ENCODE measurements around the gene DNAH1. TPM values are rescaled to one million over a fixed set of nuclear protein-coding genes. Genes with fewer than 3 reads are reported as not detected.

Gene DNAH1
- total RNA-seq, 1 donor from 2014 or later, result 3.3 TPM

DNA sequence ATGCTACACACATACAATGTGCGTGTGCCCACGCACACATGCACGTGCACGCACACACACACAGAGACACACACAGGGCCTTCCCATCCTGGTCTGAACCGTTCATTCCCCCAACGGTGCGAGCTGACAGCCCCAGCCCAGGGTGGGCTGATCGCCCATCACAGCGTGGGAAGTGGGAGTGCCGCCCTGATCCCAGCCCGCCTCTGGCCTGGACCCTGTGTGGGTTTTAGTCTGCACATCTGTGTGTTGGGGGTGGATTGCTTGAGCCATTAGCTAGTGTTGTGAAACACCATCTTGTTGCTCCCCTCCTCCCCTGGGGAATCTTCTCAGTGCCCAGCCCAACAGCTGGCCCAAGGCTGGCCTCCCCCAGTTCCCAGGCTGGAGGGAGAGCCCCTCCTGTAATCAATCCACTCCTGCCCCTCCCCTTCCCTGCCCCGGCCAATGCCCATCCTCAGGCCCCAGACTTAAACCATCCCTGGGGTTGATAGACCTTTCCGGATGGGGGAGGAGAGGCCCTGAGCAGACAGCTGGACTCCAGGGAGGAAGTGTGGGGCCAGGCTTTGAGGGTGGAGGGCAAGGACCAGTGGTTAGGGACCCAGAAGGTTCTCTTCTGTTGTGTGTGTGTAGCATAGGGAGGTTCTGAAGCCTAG lies 120.5 kb downstream of the DNAH1 start:
- peak; percentile 94 for DNase-seq

DNA sequence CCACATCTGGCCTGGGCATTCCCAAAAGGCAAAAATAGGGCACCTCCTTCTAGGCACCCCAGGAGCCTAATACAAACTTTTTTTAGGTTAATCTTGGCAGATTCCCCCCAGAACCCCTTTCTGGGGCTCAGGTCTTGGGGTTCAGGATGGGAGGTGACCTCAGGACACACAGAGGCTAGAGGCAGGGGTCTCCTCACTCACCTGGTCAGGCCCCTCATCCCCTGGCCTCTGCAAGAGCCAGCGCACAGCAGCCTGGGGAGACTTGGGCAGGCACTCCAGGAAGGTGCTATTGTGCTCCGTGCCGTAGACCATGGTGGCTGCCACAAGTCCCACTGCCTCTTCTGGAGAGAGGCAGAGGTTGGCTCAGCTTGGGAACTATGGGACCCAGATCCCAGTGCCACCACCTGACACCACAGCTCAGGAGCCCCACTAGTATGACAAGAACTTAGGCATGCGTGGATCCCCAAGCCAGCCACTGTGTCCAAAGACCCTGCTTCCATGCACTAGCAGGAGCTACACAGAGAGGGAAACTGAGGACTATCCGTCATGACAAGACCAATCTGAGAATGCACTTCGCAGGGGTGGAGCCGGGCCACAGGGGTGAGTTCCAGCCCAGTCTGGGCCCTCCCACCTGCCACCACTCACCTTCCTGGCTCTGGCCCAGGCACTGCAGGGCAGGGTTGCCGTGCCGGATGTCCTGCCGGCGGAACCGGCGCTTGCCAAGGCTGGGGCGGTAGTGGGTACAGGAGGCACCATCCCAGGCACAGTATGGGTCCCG lies 121.4 kb downstream of the DNAH1 start:
- no peak for DNase-seq

DNA sequence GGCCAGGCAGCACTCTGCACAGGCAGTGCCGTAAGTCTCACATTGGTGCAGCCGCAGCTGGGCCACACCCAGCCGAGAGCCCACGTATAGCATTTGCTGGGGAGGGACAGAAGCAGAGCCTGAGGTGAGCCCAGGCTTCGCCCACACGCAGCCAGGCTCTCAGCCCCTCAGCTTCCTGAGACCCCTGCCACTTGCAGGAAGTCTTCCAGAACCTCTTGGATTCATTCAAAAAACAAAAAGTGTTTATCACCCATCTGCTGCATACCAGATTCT lies 121.9 kb downstream of the DNAH1 start:
- no peak for DNase-seq

DNA sequence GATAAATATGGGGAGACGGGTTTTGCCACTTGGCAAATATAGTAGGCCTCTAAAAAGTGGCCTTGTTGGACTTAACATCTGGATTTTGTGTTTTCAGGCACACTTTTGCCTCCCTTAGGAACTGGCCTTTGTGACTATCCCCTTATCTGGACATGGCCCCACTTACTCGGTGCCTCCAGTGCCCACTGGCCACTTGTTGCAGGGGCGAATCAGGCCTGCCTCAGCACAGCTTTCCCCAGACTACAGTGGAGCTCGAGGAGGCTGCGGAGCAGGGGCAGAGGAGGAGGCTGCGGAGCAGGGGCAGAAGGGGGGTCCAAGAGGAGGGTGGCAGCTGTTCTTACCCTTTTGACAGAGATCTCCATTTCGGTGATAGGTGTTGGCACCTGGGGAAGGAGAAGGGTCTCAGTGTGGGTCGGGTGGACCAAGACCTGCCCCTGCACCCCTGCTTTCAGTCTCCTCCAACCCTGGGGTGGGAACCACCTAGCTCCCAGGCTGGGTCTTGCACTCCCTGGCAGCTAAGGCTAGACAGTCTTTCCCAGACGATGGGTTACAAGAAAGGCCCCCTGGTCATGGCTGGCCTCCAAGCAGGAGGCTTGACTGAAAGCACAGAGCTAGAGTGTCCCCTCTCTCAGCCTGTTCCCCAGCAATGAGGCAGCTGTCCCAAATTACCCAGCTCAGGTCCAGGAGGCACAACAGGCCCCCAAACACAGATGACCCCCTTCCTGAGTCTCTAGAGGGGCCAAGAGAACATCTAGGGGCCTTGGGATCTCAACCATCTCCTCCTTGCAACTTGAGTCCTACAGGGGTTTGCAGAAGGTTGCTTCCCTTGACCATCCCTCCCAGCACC lies 122.7 kb downstream of the DNAH1 start:
- no peak for DNase-seq

DNA sequence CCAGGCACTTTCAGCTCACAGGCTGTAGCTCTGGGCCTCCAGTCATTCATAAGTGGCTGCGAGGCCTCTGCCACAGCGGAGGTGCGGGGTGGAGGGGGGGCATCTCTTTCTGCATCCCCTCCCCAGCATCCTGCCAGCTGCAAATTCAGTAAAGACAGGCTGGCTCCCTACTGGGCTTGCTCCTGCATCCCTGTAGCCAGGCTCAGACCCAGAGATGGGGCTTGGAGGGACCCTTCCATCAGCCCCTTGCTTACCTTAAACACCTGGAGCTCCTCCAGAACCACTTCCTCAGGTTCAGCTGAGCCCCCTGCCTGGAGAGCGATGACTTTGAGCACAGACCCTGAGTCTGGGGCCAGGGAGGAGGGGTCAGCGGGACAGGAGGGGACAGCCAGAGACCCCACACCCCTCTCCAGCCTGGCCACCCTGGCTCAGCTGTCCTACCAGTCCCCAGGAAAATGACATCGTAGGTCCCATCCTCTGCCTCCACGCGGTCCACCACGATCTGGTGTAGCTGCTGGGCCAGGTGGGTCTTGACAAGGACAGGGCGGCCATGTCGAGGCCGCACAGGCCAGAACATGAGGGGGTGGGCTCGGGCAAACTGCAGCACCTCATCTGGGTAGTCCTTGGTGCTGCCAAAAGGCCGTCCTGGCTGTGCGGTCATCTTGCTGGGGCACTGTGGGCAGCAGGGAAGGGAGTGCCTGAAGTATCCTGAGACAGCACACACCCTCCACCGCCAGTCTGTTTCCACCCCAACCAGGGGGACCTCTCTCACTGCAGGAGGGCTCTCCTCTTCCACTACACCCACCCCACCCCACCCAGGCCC lies 123.5 kb downstream of the DNAH1 start:
- no peak for DNase-seq

DNA sequence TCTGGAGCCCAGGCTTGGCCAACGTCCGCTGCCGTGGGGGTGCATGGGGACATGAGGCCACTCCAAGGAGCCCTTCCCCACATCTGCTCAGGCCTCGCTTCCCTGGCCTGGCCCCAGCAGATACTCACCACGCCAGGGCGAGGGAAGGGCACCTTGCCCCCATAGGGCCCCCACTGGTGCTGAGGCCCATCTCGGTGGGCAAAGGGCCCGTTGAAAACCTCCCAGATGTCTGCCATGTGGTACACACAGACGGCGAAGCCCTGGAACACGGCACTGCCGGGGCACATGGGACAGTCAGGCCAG lies 124.1 kb downstream of the DNAH1 start:
- no peak for DNase-seq

DNA sequence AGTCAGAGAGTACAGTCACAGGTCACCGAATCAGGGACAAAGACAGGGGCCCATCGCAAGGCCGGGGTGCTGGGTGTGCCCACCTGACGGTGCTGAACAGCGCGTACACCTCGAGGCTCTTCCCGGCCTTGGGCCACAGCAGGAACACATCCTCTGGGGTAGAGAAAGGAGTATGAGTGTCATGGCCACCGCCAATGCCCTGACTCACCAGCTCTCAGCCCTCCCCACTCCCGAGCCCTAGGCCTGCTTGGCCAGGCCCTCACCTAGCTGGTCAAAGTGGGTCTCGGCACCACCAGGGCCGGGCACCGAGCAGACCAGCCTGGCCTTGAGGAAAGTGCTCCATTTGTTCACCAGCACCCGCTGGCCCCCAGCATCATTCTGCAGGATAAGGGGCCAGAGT lies 124.6 kb downstream of the DNAH1 start:
- DNase-seq, result no peak

DNA sequence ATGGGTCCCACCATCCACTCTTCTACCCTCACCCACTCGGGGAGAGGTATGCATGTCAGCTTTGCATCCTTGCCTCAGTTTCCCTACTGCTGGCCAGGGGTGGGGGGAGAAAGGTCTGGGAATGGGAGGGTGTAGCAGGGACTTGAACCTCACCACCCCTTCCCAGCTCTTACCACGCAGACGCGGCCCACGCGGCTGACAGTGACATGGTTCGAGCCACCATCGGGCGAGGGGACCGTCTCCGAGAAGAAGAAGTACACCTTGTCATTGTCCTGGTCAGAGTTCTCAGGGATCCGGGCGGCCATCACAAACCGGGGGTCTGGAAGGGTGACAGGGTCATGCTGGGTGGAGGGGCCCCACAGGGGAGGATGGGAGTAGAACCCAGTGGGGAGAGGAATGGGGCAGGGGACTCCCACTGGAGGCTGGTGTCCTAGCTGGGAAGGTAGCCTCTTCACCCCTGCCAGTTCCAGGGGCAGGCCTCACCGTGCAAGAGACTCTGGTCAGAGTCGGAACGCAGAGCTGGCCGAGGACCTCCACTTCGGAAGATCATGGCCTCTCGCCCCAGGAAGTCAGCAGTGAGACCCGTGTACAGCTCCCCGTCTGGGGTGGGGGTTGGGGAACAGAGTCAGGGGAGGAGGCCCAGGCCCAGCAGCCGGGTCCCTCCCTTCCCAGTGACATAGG lies 125.1 kb downstream of the DNAH1 start:
- no peak for DNase-seq

DNA sequence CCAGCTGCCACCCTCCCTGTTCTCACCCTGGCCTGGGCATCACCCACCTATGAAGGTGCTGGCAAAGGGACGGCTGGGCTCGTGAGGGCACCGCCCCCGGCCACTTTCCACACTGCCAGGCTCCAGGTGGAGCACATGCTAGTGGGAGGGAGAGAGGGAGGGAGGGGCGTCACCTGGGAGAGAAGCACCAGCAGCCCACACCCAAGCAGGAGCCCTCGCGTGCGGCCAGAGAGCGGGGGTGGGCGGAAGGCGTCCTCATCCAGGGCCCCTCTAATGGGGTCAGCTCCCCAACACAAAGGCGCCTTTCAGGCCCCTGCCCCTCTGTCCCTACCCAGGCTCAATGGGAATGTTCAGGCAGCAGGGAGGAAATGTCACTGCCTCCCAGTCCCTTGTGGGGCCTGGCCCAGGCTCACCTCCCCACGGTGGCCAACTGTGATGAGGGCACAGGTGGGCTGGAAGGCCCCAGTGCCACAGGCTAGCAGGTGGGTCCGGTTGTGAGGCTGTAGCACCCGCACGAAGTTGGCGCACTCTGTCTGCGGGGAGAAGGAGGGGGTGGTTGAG lies 125.7 kb downstream of the DNAH1 start:
- no peak for DNase-seq

DNA sequence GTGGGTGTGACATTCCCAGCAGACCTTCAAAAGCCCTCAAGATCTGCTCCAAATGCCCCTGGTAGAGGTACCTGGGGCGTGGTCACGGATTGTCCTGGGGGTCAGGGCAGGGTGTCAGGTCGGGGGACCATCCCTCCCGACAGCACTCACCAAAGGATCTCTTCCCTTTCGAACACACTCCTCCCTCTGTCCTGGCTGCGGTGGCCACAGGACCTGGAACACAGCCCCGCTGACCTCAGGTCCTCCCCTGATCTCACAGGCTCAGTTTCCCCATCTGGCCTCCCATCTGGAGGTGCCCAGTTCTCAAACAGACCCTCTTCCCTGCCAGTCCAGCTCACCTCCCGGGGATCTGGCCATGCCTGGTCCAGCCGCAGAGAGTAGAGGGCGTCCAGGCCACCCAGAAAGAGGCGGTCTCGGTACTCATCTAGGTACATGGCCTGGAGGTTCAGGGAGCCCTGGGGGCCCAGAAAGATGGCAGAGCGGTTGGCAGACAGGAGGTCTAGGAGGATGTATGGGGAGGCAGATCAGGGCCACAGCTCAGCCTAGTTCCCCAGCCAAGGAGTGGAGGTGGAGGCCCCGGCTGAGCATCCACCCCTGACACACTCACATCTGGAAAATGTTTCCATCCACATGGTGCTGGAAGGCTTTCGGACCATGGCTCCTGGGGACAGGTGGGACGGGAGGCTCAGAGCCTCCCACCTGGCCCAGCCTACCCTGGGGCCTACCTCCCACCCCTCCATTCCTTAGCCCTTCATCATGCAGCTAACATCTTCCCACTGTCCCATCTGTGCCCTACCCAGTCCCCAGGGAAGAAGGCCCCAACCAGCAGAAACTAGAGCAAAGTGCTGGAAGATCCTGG lies 126.5 kb downstream of the DNAH1 start:
- DNase-seq, result no peak

DNA sequence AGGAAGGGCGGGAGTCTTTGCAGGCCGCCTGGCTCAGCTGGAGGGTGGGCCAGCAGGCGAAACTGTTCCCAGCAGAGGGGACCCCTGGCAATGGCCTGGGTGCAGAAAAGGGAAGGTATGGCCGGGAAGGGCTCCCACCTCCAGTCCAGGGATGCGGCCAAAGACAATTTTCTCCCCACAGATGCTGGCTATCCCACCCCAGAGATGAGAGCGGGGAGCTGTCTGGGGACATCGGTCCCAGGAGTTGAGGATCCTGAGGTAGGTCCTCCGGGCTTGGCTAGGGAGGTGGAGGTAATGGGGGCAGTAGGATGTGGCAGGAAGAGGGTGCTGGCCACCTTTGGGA lies 127.1 kb downstream of the DNAH1 start:
- no peak for DNase-seq

DNA sequence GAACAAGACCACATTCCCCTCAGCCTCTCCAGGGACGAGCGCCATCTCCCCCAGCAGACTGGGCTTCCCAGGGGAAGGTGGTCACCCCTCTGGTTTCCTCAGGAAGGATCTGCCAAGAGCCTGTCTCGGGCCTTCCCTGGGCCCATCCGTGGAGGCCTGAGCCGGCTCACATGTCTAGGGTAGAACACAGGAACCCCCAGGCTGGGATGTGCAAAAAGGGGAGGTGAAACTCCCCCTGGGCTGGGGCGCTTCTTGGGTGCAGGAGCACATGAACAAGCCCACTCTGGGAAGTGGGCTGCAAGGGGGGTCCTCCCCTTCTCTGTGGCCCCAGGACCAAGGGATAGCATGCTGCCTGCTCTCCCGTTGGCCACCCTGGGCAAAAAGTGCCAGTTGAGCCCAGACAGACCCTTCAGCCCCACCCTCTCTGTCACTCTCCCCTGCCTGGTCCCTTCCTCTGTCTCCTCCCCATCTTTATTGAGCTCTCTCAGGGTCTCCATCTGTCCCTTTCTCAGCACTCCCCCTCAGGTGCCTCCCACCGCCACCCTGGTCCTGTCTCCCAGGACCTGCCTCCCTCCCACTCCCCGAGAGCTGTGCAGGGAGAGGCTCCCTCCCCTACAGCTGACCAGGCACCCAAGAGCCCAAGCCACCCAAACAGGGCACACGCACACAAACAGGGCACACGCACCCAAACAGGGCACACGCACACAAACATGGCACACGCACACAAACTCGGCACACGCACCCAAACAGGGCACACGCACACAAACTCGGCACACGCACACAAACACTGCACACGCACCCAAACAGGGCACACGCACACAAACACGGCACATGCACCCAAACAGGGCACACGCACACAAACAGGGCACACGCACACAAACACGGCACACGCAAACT lies 127.9 kb downstream of the DNAH1 start:
- DNase-seq, result no peak

DNA sequence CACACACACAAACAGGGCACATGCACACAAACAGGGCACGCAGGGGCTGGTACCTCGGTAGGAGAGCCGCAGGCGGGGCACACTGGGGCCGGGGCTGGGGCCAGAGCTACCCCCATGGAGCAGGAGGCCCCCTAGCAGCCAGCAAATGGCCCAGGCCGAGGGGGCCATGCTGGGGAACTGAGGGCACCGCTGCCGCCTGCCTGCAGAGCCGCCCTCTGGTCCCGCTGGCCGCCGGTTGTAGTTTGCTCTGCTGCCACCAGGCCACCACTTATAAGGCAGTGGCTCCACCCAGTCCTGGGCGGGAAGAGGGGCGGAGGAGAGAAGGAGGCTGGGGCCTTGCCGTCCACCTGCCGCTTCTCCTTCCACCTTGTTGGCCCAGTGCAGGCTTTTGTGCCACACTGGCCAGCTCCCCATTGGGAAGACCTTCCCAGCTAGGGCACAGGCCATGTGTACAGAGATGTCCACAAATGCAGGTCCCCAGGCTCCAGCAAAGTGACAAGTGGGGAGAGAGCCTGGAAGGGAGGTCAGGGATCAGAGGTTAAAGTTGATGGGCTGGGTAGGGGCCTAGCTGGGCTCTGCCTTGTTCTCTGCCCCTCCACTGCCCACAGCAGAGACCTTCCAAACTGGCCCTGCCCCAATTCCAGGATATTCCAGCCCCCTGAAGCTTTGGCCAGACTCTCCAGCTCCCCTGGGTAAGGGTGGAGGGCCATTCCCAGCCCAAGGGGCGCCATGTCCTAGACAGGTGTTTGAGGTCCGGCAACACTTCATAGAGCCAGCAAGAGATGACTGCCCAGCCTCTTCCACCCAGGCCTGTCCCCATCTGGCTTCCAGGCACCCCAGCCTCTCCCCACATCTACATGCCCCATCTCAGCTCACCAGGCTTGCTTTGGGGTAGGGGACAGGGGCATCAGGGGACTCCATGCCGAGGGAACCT lies 129.0 kb downstream of the DNAH1 start, which contains the start of gene SEMA3G:
SEMA3G (minus strand) TSS at position 244 of the 934 bp plus-strand sequence; CDS start at position 168, 76 bp downstream.
- DNase-seq, result peak; percentile 80

DNA sequence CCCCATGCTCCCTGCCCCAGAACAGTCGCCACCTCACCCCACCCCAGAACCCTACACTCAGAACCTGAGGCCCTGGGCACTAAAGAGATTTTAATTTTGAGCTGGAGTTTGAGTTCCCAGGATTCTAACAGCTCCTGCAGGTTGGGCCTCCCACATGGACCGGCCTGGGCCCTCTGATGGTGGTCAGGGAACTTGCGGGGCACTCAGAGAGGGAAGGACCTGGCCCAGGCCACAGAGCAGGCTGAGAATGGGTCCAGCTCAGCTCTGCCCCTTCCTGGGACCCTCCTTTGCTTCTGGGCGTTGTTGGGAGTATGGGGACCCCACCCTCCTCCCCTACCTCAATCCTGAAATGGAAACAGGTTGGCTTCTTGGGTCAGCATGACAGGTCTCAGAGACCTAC lies 129.9 kb downstream of the DNAH1 start:
- DNase-seq, result no peak

DNA sequence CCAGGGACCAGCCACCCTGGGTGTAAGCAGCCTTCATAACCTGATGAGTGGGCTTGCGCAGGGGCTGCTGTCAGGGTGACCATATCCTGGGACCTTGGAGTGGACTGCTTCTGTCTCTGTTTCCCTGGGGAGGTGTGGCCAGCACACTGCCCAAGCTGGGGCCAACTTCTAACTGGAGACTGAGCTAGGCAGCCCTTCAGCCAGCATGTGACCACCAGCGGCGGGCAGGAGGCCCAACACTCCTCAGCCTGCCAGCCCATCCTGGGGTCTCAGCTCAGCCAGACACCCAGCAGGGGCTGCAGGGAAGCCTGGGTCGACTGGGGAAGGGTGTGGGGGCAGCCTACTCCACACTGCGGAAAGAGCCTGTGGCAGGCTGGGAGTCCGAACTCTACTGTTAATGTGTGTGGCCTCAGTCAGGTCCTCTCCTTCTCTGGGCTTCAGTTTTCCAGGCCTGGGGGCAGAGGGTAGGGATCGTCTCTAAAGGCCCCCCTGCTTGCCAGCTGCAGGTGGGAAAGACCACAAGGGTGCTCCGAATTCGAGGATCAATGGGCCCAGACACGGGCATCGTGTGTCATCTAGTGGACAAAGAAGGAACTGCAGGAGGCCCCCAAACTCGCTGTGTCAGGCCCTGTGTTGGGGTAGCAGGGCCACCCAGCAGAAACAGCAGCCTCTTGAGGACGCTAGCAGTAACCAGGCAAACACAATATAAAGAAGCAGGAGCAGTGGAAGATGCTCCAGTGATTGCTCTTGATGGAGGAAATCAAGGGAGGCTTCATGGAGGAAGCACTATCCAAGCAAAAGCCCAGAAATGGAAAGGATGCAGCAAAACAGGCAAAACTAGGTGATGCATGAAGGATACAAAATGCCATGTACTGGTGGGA lies 130.8 kb downstream of the DNAH1 start:
- DNase-seq, result peak; percentile 80

DNA sequence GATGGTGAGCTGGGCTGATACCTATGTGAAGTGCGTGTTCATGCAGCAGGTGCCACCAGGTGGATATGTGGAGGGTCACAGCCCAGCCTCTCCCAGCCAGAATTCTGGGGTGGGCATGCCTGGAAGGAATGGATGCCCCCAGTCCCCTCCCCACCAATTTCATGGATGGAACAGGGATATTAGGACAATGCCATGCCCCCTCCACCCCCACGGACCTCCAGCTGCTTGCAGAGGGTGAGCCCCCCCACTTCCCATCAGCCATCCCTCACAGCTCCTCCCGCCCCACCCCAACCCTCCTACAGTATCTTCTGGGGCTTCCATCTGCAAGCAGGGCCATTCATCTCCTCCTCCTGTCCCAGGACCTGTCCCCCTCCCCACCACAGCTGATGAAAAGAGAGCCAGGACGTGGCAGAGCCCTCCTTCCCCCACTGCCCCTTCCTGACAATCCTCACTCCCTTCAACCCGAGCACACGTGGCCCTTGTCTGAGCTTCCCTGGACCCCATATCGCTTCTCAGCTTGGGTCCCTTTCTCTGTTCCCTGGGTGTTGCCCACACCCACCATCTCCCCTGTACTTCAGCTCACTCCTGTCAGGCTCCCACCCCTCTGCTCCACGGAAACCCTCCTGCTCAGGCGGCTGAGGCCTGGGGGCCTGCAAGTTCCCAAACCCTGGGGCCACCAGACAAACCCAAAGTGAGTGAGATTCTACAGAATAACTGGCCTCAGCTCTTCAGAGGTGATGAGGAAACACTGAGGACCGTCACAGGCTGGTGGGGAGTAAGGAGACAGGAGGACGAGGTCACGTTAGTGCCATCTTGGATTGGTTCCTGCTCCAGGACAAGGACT lies 131.6 kb downstream of the DNAH1 start:
- DNase-seq, result no peak

Measured in tongue (tissue), 2 donors.